SK-N-MC (cell line): ENCODE data around the gene ARHGDIG.

ENCODE experiments used
- EZH2 ChIP-seq: fragments of 200-600 bp; sonication (generic); IDR thresholded peaks from one replicate; pipeline ENCODE4 v1.6.1; 2017; ENCODE audit warnings: antibody characterized with exemption
- POLR2AphosphoS5 ChIP-seq: IDR thresholded peaks from 2 replicates; pipeline ENCODE4 v1.6.1; 2012; ENCODE audit warnings: mild to moderate bottlenecking, low read depth, low read length, borderline replicate concordance

DNA sequence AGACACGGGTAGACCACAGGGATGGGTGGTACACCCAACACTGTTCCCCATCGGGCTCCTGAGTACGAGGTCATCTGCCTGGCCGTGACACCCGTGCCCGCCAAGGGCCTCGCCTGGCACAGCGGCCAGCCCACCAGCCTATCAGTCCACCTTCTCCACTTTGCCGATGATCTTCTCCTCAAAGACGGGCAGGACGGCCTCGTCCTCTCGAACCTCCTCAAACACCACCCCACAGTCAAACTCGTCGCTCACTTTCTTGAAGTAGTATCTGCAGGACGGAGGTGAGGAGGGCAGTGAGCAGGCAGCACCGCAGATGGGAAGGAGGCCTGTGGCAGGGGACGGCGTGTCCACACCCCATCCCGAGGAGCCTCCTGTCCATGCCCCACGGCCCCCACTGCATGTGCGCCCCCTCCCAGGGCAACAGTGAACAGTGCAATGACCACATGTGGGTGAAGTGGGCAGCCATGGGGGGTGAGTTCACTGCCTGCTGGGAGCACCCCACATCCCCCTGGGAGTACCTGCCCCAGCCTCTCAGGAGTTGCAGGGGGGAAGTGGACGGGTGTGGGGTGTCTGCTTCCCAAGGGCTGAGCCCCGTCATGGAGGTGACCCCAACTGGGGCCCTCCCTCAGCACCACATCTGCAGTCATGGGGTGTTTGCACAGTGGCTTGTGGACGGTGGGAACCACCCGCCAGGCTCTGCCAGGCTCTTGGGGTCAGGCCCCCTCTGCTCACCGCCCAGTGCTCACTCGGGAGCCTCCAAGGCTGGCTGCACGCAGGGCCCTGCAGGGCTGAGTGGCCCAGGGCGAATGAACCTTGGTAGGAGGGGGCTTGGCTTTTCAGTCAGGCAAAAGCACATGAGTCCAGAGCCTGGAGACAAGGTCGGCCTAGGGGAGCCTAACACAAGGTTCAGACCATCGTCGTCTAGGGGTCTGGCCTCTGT lies 7.9 kb downstream of the ARHGDIG start:
- no peak for TF ChIP-seq POLR2AphosphoS5
- no peak for TF ChIP-seq EZH2
